Sciatic nerve (tissue), 2 donors: ENCODE measurements around the gene PPP1R16B. TPM values are rescaled to one million over a fixed set of nuclear protein-coding genes. Genes with fewer than 3 reads are reported as not detected.

Experiments used
- ATAC-seq: fragments of 200-7000 bp; cut with Tn5 transposase; one replicate; pipeline ENCODE4 v1.9.1; 2020; ENCODE audit warnings: mild to moderate bottlenecking, moderate library complexity
- DNase-seq: peaks from one replicate; pipeline ENCODE4 v3.0.0-alpha.2; 2020; ENCODE audit warnings: low spot score
- intact Hi-C: fragments of 100-400 bp; cut with DNase I; formaldehyde crosslinking; loops from one replicate; pipeline ENCODE4 v1.14.2; 2022
- total RNA-seq: library from RNA; stranded (reverse); fragmentation: NEBNext Ultra II Directional; extraction: Animal tissue kit (Norgen Biotek cat#: 25700); gene quantifications from one replicate; pipeline ENCODE4 v1.2.1, GENCODE V29; 2021
- donor health status: DM: no; HTN: no; CAD: no.
- donor health status: DM: no; HTN: no; CAD: no.

The PPP1R16B gene
- total RNA-seq: 7.5 TPM

DNA sequence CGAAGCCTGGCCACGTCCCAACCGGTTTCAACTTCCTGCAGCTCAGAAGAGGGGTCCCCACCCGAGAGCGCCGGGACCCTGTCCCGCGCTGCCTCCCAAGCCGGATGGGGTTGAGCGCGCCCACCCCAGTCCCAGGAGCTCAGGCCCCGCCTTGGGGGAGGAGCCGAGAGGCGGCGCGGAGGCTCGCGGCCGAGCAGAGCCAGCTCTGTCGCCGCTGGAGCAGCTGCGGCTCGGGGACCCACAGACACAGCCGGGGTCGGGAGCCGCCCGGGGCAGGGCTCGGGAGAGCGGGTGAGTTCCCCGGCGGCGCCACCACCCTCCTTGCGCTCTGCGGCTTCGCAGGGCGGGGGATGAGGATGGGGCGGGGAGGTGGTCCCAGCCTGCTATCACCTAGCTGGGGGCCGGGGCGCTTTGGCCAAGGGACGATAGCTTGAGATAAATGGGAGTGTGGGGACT lies at the start of gene PPP1R16B:
PPP1R16B (plus strand) TSS at position 196 of the 456 bp plus-strand sequence. CDS start 30,229 bp downstream, outside the sequence.
- ATAC-seq (peak; percentile 80), DNase-seq (peak; percentile 68)
- intact Hi-C loops: no loop called here

DNA sequence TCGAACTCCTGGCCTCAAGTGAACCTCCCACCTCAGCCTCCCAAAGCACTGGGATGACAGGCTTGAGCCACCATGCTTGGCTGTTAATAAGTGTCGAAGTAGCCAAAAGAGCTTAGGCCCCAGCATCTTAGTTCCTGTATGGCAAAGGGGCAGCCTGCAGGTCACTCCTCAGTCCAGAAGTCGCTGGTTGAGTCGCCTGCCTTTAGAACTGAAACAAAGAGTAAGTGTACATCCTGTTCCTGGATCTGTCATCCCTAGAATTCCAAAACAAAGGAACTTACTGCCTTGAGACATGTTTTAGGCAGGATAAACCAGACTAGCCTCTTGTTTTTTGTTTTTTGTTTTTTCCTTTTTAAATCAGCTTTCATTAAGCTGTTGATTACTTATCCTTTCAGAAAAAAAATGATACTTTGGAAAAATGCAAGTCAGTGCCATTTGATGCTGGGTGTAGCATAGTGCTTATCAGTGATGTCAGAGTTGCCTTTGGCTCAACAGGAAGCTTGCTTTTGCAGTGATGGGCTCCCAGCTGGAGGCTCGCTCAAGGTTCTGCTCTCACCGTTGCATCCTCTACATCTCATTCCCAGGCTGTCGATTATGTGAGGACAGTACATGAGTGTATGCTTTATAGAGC lies 48.2 kb upstream of the PPP1R16B start:
- ATAC-seq (no peak), DNase-seq (no peak)
- intact Hi-C loops: no loop called here

DNA sequence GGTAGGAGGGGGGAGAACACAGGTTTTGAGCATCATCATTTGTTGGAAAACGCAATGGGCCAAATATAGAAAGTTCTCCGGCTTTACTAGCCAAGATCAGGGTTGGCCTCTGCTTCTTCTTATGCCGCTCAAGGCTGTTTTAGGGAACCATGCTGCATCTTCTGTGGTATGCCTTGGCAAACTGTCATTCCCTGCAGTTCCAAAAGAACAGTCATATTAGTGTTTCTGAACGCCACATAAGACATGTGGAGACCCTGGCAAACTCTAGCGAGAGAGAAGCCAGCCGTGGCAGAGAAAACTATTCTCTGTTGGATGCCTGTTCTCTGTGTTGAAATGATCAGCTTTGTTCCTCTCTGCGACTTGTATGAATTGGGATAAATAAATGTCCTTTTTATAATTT lies 46.4 kb upstream of the PPP1R16B start:
- intact Hi-C loops: no loop called here
- ATAC-seq: no peak
- no peak for DNase-seq

DNA sequence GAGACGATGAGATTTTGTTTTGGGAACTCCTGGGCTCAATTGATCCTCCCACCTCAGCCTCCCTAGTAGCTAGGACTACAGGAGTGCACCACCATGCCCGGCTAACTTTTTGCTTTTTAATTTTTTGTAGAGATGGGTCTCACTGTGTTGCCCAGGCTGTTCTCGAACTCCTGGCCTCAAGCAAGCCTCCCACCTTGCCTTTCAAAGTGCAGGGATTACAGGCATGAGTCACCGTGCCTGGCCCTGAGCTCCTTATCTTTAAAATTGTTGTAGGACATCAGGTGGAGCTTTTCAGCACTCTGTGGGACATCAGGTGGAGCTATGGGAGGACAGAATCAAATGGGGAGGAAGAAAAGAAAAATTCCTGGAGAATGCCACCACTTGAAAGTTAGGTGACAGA lies 44.5 kb upstream of the PPP1R16B start:
- intact Hi-C loops: no loop called here

DNA sequence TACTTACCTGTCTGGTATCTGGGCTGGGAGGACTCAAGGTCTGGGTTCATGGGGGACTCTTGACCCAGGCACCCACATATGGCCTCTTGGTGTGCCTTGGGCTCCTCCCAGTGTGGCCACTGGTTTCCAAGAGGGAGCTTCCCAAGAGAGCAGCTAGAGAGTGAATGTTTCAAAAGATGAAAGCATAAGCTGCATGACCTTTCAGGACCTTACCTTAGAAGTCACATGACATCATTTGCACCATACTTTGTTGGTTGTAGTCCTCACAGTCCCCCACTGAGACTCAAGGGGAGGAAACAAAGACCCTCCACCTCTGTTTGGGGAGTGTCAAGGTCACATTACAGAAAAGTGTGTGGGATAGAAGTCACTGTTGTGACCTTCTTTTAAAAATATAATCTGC lies 43.3 kb upstream of the PPP1R16B start:
- ATAC-seq (no peak), DNase-seq (no peak)
- intact Hi-C loops: no loop called here

More for the DNA sequence above, 44.5 kb upstream of the PPP1R16B start:
- no peak for DNase-seq
- ATAC-seq: no peak

DNA sequence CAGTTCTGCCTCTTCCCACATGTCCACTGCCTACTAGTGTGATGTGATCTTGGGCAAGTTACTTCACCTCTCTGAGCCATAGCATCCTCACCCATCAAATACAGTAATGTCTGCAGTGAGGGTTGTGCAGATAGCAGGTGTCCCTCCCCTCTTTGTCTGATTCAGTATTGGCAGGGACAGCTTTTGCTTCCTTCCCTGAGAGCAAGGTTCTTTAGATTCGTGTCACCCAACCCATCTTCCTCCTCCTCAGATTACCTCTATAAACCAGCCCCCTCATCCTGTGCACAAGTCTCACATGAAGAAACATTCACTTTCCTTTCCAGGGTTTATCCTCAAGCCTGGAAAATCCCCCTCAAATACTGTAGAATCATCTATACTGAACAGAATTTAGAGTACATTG lies 41.9 kb upstream of the PPP1R16B start:
- ATAC-seq: no peak
- intact Hi-C loops: no loop called here
- no peak for DNase-seq

DNA sequence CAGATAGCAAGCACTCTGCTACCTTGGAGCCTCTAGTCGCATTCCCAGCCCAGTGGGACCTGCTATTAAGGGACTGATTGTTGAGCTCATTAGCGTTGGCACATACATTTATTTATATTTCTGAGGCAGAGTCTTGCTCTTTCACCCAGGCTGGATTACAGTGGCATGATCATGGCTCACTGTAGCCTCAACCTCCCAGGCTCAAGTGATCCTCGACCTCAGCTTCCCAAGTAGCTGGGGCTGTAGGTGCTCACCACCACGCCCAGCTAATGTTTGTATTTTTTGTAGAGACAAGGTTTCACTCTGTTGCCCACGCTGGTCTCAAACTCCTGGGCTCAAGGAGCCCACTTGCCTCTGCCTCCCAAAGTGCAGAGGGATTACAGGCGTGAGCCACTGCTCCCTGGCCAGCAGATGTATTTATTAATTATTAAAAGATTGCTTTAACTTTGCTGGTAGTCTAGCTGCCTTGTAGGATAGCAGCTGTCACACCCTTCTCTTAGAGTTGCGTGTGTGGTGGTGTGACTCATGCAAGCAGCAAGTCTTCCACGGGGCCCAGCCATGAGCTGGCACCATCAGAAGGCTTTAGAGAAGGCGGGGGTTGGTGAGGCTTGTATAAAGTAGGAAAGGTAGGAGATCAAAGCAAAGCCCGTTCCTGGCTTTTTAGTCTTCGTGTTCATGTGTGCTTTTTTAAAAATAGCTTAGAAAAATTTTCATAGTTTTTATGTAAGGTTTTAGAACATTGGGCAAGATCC lies 40.8 kb upstream of the PPP1R16B start:
- intact Hi-C loops: no loop called here
- no peak for ATAC-seq

DNA sequence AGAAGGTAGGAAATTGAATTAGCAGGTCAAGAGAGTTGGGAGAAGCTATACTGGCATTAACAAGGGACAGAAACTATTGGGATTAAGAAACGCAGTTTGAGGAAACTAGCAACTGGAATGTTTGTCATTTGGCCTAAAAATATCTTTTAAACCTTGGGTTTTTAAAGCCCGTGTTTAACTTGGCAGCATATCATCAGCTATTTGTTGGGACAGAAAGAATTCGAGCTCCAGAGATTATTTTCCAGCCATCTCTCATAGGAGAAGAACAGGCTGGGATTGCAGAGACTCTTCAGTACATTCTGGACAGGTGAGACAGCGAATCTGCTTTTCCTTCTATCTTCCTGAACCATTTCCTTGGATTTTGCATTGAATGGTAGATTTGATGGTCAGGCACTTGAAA lies 39.4 kb upstream of the PPP1R16B start:
- intact Hi-C loops: no loop called here
- DNase-seq: no peak
- no peak for ATAC-seq

More for the DNA sequence above, 40.8 kb upstream of the PPP1R16B start:
- DNase-seq: no peak

DNA sequence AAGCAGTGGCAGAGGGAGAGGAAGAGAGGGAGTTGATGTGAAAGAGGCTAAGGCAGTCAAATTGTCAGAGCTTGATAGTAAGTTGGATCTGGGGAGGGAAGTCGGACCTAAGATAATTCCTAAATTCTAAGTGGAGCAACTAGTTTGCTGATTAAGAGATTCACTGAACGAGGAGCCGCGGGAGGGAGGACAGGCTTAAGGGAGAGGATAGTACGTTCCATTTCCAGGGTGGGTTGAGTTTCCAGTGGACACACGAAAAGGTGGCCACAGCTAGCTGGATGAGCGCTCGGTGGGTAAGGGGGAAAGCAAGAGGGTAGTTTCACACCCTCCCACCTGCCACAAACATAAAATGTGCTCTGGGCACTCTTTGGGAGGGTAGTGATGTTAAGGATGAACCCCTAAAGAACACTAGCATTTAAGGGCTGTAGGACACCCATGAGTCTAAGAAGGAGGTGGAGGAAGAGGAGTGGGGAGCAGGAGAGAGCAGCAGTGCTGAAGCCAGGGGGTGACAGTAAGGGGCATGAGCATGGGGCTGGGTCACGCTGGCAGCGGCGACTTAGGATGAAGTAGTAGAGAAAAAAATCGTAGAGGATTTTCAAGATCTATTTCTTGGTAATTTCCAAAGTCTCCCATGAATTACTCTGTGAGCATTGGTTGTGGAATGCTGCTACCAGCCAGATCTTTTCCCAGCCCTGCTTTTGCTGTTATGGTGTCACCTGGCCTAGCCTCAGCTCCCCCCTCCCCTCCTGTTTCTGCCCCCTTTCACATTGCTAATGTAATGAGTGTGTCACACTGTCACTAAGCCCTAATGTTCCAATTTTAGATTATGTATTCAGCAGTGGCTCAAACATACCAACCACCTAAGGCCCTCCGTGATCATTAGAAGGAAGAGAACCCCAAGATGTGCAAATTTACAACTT lies 35.9 kb upstream of the PPP1R16B start:
- intact Hi-C loops: no loop called here
- DNase-seq (no peak), ATAC-seq (no peak)

DNA sequence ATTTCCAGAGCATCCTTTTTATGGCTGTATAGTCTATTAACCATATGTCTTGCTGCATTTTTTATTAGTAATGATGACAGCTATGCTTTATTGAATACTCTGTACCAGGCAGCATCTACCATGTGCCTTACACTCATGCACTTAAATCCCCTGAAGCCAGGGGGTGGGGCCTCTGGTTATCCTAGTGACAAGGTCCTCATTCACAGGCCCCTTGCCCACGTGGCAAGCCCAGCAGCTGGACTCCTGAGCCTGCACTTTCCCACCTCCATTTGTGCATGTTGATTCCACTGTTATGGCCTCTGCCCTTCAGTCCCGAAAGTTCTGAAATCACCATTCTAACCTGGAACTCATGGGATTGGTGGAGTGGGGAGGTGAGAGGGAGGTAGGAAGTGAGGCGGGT lies 35.0 kb upstream of the PPP1R16B start:
- DNase-seq (no peak), ATAC-seq (no peak)
- intact Hi-C loops: no loop called here

DNA sequence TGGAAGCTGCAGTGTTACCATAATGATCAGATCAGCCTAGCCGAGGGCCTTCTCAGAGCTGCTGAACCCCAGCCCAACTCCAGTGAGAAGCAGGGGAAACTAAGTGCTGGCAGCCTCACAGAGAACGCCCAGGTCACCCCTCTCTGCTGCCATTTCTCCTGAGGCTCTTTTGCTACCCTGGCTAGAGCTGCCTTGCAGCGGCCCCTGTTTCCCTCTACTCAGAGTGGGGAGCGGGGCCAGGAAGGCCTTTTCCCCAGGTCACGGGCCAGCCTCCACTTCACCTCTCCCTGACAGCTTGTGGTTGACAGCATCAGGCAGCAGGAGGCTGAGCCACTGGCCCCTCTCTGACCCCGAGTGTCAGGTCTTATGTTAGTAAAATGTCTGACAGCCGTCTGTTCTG lies 34.5 kb upstream of the PPP1R16B start:
- intact Hi-C loops: no loop called here
- ATAC-seq (no peak), DNase-seq (no peak)

DNA sequence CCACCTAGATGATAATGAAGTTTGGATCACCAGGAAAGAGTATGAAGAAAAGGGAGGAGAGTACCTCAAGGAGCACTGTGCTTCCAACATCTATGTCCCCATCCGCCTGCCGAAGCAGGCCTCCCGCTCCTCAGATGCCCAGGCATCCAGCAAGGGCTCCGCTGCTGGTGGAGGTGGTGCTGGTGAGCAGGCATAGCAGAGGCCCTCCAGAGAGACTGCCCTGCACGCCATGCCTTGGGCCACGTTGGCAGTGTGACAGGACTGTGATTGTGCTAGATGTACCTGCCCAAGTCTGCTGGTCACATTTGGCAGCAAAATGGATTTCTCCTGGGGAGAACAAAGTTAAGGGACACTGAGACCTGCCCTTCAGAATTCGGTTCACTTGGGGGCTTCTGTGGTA lies 33.9 kb upstream of the PPP1R16B start:
- no peak for ATAC-seq
- intact Hi-C loops: no loop called here

DNA sequence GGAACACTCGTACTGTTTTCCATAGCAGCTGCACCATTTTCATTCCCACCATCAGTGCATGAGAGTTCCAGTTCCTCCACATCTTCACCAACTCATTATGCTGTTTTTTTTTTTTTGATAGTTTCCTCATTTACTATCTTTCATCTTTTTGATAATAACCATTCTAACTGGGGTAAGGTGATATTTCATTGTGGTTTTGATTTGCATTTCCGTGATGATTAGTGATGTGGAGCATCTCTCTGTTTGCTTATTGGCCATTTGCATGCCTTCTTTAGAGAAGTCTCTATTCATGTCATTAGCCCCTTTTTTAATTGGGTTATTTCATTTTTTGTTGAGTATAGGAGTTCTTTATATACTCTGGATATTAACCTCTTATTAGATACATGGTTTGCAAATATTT lies 31.3 kb upstream of the PPP1R16B start:
- DNase-seq (no peak), ATAC-seq (no peak)
- intact Hi-C loops: no loop called here

More for the DNA sequence above, 33.9 kb upstream of the PPP1R16B start:
- DNase-seq: no peak

DNA sequence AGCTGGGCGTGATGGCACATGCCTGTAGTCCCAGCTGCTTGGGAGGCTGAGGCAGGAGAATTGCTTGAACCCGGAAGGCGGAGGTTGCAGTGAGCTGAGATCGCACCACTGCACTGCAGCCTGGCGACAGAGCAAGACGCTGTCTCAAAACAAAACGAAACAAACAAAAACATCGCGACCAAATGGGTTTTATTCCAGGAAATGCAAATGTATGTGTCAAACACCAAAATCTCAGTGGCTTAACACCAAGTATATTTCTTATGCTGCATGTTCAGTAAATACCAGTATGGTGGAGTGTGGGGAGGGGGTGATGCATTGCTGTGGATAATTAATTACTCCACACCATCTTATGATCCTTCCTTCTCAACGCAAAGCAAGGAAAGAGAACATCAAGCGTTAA lies 29.1 kb upstream of the PPP1R16B start:
- intact Hi-C loops: no loop called here
- DNase-seq (no peak), ATAC-seq (no peak)

DNA sequence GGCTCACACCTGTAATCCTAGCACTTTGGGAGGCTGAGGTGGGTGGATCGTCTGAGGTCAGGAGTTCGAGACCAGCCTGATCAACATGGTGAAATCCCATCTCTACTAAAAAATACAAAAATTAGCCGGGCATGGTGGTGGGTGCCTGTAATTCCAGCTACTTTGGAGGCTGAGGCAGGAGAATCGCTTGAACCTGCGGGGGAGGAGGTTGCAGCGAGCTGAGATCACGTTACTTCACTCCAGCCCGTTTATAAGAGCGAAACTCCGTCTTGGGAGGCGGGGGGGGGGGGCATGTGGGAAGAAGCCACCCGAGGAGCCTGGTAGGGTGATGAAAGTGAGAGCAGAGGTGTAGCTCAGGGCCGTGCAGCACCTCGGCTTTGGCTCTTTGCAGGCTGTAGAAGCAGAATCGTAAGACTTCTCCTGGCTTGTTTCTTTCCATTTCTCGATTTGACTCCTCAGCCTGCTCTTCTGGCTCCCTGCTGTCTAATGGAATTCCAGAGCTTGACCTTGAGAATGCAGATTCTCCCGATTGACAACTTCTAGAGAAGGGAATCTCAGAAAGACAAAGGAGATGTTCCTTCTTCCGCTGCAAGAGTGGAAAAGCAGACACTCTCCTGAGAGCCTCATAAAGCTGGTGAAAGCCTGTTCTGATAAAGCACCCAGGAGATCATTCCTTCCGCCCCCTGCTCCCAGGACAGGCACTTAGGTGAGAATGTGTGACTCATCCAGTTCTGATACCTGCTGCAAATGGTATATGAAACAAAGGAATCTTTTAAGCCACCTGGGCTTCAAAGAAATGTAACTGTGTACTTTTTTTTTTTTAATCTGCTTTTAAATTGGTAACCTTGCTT lies 26.0 kb upstream of the PPP1R16B start:
- intact Hi-C loops: no loop called here
- no peak for DNase-seq
- no peak for ATAC-seq

DNA sequence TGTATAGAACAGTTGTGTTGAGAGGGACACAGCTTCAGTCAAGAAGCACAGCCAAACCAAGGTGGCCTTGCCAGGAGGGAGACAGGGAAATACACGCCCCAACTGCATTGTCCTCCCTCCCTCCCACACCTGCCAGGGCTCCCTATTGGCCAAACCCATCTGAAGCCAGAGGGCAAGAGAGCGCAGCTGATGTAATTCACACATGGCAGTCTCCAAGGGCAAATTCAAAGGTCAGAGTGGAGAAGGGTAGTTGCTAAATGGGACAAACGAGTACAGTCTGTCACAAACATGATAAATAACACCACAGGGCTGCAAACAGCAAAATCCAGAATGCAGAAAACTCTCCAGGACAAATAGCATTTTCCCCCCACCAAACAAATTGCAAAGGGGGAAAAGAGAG lies 23.2 kb upstream of the PPP1R16B start:
- ATAC-seq (no peak), DNase-seq (no peak)
- intact Hi-C loops: no loop called here

DNA sequence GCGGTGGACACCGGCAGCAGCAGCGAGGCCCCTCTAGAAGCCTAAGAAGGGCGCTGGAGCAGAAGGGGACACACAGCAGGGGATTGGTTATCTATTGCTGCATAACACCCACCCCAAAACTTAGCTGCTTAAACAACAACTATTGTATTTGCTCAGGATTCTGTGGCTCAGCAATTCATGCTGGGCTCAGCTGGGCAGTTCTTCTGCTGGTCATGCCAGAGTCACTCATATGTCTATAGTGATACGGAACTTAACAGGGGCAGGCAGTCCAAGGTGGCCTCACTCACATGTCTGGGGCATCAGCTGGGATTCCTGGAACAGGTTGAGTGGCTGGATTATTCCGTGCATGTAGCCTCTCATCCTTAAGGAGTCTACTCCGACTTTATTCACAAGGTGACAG lies 17.6 kb upstream of the PPP1R16B start:
- intact Hi-C loops: no loop called here
- DNase-seq (no peak), ATAC-seq (no peak)

DNA sequence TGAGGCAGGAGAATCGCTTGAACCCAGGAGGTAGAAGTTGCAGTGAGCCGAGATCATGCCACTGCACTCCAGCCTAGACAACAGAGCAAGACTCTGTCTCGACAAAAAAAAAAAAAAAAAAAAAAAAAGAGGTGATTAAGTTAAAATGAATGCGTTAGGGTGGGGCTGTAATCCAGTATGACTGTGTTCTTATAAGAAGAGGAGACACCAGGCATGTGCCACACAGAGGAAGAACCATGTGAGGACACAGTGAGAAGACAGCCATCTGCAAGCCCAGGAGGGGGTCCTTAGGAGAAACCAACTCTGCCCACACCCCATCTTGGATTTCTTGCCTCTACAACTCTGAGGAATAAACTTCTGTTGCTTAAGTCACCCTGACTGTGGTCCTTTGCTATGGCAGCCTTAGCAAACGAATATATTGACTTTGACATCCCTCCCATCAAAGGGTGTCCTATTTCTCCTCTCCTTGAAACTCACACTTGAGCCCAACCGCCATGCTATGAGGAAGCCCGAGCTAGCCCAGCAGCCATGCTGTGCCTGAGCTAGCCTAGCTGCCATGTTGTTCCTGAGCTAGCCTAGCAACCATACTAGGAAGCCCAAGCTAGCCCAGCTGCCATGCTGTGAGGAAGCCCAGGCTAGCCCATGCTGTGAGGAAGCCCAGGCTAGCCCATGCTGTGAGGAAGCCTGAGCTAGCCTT lies 15.8 kb upstream of the PPP1R16B start:
- DNase-seq (no peak), ATAC-seq (no peak)
- intact Hi-C loops: no loop called here
